Measurements from ENCODE around the gene TMEM225B.
"Not testable (repeated sequence)": the region's sequence is repeated elsewhere in the genome, so short reads cannot be mapped to it uniquely, and the experiment has no call there.

TMEM225B gene

GRCh38 chr7:99561737-99562051 is 36.4 kb upstream of the TMEM225B start:
- Histone ChIP-seq H3K4me2 (ENCODE audit: low read length) (no peak overlapping the region), H4K20me1 (ENCODE audit: insufficient read depth, low read length) (no peaks in the 10 kb centered on the region), H3K4me3 (ENCODE audit: low read length) (no peak overlapping the region), H3K27ac (ENCODE audit: low read length) (no peak overlapping the region), H3K27me3 (ENCODE audit: low read depth, low read length) (no peaks in the 10 kb centered on the region), H3K9me3 (ENCODE audit: insufficient read depth, low read length) (no peaks in the 10 kb centered on the region), H3K9ac (ENCODE audit: low read length) (no peak overlapping the region), H2AFZ (ENCODE audit: low read depth, low read length) (no peak overlapping the region), H3K36me3 (replicated peaks; ENCODE audit: low read depth, low read length) (peaks cover 55% of the 10 kb centered on the region), H3K4me1 (ENCODE audit: low read length) (peaks cover 18% of the 10 kb centered on the region), H3K79me2 (ENCODE audit: low read length) (peaks cover 63% of the 10 kb centered on the region)
- no peak for TF ChIP-seq CTCF (IDR thresholded peaks at IDR 0.05; ENCODE audit: low read depth, low read length)
- TF ChIP-seq EZH2phosphoT487 (IDR thresholded peaks at IDR 0.05; ENCODE audit: low read depth), result no peak

- Histone ChIP-seq H3K36me3 (replicated peaks; ENCODE audit: low read depth, low read length) (peaks cover 52% of the 10 kb centered on the region), H3K9ac (ENCODE audit: low read length) (no peak overlapping the region), H3K4me3 (ENCODE audit: low read length) (no peak overlapping the region), H4K20me1 (ENCODE audit: insufficient read depth, low read length) (no peaks in the 10 kb centered on the region), H3K27me3 (ENCODE audit: low read depth, low read length) (no peaks in the 10 kb centered on the region), H3K4me1 (ENCODE audit: low read length) (peaks cover 14% of the 10 kb centered on the region), H3K4me2 (ENCODE audit: low read length) (no peak overlapping the region), H3K9me3 (ENCODE audit: insufficient read depth, low read length) (no peaks in the 10 kb centered on the region), H3K27ac (ENCODE audit: low read length) (no peak overlapping the region), H3K79me2 (ENCODE audit: low read length) (peaks cover 57% of the 10 kb centered on the region), H2AFZ (ENCODE audit: low read depth, low read length) (no peak overlapping the region)
- TF ChIP-seq EZH2phosphoT487 (IDR thresholded peaks at IDR 0.05; ENCODE audit: low read depth), result no peak
- no peak for TF ChIP-seq CTCF (IDR thresholded peaks at IDR 0.05; ENCODE audit: low read depth, low read length)
Measured at GRCh38 chr7:99562114-99562784, 35.8 kb upstream of the TMEM225B start.

GRCh38 chr7:99562832-99563231 is 35.2 kb upstream of the TMEM225B start:
- H2AFZ ChIP-seq (ENCODE audit: low read depth, low read length), result no peak overlapping the region
- no peak for TF ChIP-seq CTCF (IDR thresholded peaks at IDR 0.05; ENCODE audit: low read depth, low read length)
- no peak for TF ChIP-seq EZH2phosphoT487 (IDR thresholded peaks at IDR 0.05; ENCODE audit: low read depth)
- H3K36me3 ChIP-seq (replicated peaks; ENCODE audit: low read depth, low read length), result peaks cover 52% of the 10 kb centered on the region
- H3K9me3 ChIP-seq (ENCODE audit: insufficient read depth, low read length), result no peaks in the 10 kb centered on the region
- peaks cover 11% of the 10 kb centered on the region for H3K4me1 ChIP-seq (ENCODE audit: low read length)
- H3K9ac ChIP-seq (ENCODE audit: low read length), result no peak overlapping the region
- H3K79me2 ChIP-seq (ENCODE audit: low read length), result peaks cover 52% of the 10 kb centered on the region
- no peak overlapping the region for H3K4me3 ChIP-seq (ENCODE audit: low read length)
- no peaks in the 10 kb centered on the region for H4K20me1 ChIP-seq (ENCODE audit: insufficient read depth, low read length)
- H3K27ac ChIP-seq (ENCODE audit: low read length), result no peak overlapping the region
- H3K4me2 ChIP-seq (ENCODE audit: low read length), result no peak overlapping the region
- no peaks in the 10 kb centered on the region for H3K27me3 ChIP-seq (ENCODE audit: low read depth, low read length)

- Histone ChIP-seq H3K4me3 (ENCODE audit: low read length) (no peak overlapping the region), H3K9ac (ENCODE audit: low read length) (no peak overlapping the region), H4K20me1 (ENCODE audit: insufficient read depth, low read length) (no peaks in the 10 kb centered on the region), H3K27me3 (ENCODE audit: low read depth, low read length) (no peaks in the 10 kb centered on the region), H3K36me3 (replicated peaks; ENCODE audit: low read depth, low read length) (peaks cover 52% of the 10 kb centered on the region), H3K27ac (ENCODE audit: low read length) (no peak overlapping the region), H3K9me3 (ENCODE audit: insufficient read depth, low read length) (no peaks in the 10 kb centered on the region), H3K79me2 (ENCODE audit: low read length) (peaks cover 43% of the 10 kb centered on the region), H3K4me1 (ENCODE audit: low read length) (peaks cover 11% of the 10 kb centered on the region), H2AFZ (ENCODE audit: low read depth, low read length) (no peak overlapping the region), H3K4me2 (ENCODE audit: low read length) (no peak overlapping the region)
- TF ChIP-seq EZH2phosphoT487 (IDR thresholded peaks at IDR 0.05; ENCODE audit: low read depth) (no peak), CTCF (IDR thresholded peaks at IDR 0.05; ENCODE audit: low read depth, low read length) (no peak)
Measured at GRCh38 chr7:99563650-99564049, 34.4 kb upstream of the TMEM225B start.

GRCh38 chr7:99568770-99569169 is 29.3 kb upstream of the TMEM225B start:
- not testable (repeated sequence) for H3K4me1 ChIP-seq (ENCODE audit: low read length); H3K4me3 ChIP-seq (ENCODE audit: low read length); H2AFZ ChIP-seq (ENCODE audit: low read depth, low read length); H3K9ac ChIP-seq (ENCODE audit: low read length); H3K4me2 ChIP-seq (ENCODE audit: low read length); H3K27ac ChIP-seq (ENCODE audit: low read length); H3K27me3 ChIP-seq (ENCODE audit: low read depth, low read length); H3K9me3 ChIP-seq (ENCODE audit: insufficient read depth, low read length); H3K79me2 ChIP-seq (ENCODE audit: low read length); H4K20me1 ChIP-seq (ENCODE audit: insufficient read depth, low read length)
- peaks cover 46% of the 10 kb centered on the region for H3K36me3 ChIP-seq (replicated peaks; ENCODE audit: low read depth, low read length)

All from OCI-LY3 (cell line).